GM10266 (cell line): ENCODE results near the gene TRIM2.
"Not testable (repeated sequence)": the region's sequence is repeated elsewhere in the genome, so short reads cannot be mapped to it uniquely, and the experiment has no call there.

Experiments used
- DNase-seq: peaks from one replicate; pipeline ENCODE4 v3.0.0; 2012; ENCODE audit errors: extremely low spot score
- TF ChIP-seq, protein P1 (sequence below): IDR thresholded peaks from 2 replicates; pipeline ENCODE4 v1.5.1; 2012; ENCODE audit warnings: mild to moderate bottlenecking, low read depth; ENCODE audit not compliant: control insufficient read depth, insufficient read depth; ENCODE audit errors: missing control alignments

Gene TRIM2

DNA sequence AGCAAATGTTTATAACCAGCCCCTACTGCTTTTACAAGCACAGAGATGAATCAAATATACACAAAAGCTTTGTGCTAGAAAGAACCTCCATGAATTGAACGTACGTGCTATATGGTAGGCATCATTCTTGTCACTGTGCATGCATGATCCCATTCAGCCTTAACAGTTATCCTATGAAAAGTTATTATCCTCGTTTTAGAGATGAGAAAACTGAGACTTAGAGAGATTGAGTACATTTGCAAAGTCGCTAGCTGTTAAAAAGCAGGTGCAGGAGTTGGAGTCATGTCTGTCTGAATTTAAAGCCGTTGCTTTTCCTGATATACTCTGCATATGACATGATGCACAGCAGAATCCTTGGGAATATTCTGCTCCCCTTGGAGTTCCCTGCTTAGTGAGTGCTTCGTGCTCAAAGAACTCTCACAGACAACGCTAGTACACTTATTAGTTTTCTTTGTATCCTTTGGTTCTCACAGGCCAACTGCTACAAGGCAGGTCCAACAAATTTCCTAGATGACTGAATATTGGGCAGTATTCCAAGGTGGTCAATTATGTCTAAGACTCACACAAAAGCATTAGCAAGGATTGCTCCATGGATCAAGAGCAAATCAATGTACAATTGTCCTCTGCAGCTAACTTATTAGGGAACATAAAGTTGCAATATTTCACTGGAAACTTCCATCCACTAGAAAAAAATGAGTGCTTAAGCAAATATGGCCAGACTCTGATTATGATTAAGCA is 42.8 kb upstream of the TRIM2 start:
- DNase-seq = no peak
- TF ChIP-seq, protein P1, sequence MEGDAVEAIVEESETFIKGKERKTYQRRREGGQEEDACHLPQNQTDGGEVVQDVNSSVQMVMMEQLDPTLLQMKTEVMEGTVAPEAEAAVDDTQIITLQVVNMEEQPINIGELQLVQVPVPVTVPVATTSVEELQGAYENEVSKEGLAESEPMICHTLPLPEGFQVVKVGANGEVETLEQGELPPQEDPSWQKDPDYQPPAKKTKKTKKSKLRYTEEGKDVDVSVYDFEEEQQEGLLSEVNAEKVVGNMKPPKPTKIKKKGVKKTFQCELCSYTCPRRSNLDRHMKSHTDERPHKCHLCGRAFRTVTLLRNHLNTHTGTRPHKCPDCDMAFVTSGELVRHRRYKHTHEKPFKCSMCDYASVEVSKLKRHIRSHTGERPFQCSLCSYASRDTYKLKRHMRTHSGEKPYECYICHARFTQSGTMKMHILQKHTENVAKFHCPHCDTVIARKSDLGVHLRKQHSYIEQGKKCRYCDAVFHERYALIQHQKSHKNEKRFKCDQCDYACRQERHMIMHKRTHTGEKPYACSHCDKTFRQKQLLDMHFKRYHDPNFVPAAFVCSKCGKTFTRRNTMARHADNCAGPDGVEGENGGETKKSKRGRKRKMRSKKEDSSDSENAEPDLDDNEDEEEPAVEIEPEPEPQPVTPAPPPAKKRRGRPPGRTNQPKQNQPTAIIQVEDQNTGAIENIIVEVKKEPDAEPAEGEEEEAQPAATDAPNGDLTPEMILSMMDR = no peak

DNA sequence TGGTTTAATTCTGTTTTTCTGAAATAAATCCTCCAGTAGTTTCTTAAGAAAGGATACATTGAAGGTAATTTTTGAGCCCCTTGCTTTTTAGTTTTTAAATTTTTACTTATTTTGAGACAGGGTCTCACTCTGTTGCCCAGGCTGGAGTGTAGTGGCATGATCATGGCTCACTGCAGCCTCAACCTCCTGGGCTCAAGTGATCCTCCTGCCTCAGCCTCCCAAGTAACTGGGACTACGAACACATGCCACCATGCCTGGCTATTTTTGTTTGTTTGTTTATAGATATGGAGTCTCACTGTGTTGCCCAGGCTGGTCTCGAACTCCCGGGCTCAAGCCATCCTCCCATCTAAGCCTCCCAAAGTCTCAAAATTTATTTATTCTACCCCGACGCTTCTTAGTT is 39.0 kb upstream of the TRIM2 start:
- not testable (repeated sequence) for DNase-seq

DNA sequence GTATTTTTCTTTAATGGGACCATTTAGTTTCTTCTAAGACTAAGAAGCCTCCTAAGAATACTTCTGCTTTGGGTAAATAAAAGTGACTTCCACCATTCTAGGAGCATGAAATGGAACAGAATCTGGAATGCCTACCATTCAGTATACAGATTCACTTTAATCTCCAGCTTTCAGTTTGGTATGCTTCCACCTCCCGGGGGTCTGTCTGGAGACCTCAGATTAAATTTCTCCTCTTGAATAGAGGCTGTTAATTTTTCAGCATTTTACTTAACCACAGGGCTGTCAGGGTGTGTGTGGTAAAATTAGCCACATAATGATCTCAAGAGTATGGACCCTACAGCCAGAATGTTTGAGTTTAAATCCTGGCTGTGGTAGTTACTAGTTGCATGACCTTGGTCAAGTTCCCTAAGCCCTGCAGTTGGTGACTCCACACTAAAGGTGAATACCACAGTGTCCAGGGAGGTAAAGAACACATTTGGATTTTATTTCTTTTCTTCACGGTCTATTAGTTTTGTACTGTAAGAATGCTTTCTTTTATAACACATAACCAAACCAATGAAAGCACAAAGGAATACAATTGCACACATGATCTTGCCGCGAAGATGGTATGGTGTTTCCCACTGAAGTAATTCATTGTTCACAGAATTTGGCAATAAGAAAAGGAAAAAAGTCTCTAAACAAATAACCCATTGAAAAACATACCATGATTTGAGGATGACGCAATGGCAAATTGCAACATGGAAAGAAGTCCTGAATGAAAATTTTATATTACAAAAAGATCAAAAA is 37.3 kb upstream of the TRIM2 start:
- DNase-seq = no peak

DNA sequence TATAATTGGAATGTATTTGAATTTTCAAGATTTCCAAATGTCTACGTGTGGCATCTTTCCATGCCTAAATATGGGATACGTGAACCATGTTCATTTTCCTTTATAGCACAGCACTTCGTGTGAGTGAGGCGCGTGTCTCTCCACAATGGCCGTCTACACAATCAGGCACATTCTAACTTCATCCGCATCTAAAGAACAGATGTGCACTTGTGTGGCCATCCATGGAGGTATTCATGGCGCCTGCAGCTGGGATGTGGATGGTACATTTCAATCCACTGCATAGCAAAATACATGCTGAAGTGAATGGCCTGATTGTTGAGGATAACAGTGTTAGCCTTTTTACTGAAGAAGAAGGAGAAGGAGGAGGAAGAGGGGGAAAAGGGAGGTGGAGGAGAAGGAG is 34.5 kb upstream of the TRIM2 start:
- TF ChIP-seq, protein P1 = no peak
- DNase-seq = no peak

More for the DNA sequence above, 37.3 kb upstream of the TRIM2 start:
- TF ChIP-seq, protein P1 = no peak

DNA sequence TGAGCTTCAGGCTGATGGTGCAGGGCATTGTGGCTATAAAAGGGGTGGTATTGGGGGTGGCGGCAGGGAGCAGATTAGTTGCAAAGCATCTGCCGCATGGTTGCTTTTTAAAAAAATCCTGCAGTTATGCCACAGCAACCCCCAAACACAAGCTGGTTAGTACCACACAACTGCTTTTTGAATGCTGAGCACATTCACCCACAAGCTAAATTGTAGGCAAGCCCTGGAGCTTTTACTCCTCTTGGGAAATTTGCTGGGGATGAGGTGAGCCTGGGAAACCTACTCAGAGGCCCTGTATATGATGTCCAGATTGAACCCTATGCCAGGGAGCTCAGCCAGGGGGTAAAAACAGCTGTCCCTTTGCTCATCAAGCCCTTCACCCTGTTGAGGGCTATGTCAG is 33.8 kb upstream of the TRIM2 start:
- no peak for DNase-seq
- TF ChIP-seq, protein P1 = no peak

DNA sequence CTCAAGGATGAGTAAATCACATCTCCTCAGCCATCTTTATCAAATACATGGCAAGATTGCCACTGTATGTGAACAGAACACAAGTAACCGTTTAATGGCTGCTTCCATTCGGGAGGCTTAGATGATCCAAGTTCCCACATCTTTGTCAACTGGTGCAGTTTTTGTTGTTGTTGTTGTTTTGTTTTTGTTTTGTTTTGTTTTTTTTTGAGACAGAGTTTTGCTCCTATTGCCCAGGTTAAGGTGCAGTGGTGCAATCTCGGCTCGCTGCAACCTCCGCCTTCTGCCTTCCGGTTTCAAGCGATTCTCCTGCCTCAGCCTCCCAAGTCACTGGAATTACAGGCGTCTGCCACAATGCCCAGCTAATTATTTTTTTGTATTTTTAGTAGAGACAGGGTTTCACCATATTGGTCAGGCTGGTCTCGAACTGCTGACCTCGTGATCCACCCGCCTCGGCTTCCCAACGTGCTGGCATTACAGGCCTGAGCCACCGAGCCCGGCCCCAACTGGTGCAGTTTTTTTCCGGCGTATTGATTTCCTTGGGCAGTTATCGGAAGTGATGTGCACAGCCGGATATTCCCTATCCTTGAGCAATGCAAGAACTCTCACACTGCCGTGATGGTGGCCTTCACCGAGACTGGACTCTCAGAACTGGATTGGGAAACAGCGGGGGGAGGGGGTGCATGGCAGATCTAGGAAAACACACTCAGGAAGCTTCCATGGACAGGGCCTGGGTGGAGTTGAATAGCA is 29.2 kb upstream of the TRIM2 start:
- no peak for DNase-seq
- TF ChIP-seq, protein P1 = no peak

DNA sequence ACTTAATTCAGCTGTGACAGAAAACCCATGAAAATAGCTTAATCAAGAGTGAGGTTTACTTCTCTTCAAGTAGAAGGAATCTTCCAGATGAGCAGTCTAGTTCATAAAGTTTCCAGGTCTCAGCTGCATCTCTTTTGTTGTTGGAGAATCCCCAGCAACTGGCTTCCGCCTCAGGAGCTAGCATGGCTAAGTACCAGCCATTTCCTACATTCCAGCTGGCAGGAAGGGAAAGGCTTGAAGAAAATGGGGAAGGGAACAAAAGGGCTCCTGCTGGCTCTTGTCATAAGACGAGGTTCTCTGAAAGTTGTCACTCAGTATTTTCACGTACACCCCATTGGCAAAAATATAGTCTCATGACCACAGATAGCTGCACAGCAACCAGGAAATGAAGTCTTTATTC is 27.3 kb upstream of the TRIM2 start:
- no peak for DNase-seq
- TF ChIP-seq, protein P1 = no peak
